Spleen (tissue), 7 donors: ENCODE data around the gene CHMP5.

Source experiments
- POLR2A ChIP-seq, 3 donors: fragments of 450-650 bp; IDR thresholded peaks; one replicate each; pipeline ENCODE4 v1.5.1; 2017; ENCODE audit warnings: antibody characterized with exemption in 3 of 3, mild to moderate bottlenecking in 1 of 3
- TF ChIP-seq, protein P1 (sequence below), 11 experiments: fragments of 200-600 bp in 7 of 11; fragments of 450-650 bp in 4 of 11; sonication (generic) in 4 of 11; IDR thresholded peaks in 8 of 11; conservative IDR thresholded peaks in 3 of 11; 1 replicate in 7 of 11; 2 replicates in 4 of 11; pipeline versions ENCODE4 v1.4.0 to v1.8.0; 2016 to 2021; ENCODE audit warnings: antibody characterized with exemption in 11 of 11, inconsistent platforms in 4 of 11, mild to moderate bottlenecking in 1 of 11
- donor health status: DM: no; HTN: no; CAD: no; lungs with moderate emphysema.
- donor health status: DM: no; HTN: no; CAD: no.
- donor health status: DM: no; HTN: no; CAD: no.

DNA sequence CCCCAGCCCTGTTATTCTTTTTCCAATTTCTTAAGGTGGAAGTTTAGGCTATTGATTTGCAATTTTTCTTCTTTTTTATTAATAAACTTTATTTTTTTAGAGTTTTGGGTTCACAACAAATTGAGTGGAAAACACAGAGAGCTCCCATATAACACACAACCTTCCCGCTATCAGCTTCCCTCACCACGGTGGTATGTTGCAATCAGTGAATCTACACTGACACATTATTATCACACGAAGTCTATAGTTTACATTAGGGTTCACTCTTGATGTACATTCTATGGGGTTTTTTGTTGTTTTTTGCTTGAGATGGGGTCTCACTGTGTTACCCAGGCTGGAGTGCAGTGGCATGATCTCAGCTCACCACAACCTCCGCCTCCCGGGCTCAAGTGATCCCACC lies 20.7 kb downstream of the CHMP5 start:
- TF ChIP-seq, protein P1, sequence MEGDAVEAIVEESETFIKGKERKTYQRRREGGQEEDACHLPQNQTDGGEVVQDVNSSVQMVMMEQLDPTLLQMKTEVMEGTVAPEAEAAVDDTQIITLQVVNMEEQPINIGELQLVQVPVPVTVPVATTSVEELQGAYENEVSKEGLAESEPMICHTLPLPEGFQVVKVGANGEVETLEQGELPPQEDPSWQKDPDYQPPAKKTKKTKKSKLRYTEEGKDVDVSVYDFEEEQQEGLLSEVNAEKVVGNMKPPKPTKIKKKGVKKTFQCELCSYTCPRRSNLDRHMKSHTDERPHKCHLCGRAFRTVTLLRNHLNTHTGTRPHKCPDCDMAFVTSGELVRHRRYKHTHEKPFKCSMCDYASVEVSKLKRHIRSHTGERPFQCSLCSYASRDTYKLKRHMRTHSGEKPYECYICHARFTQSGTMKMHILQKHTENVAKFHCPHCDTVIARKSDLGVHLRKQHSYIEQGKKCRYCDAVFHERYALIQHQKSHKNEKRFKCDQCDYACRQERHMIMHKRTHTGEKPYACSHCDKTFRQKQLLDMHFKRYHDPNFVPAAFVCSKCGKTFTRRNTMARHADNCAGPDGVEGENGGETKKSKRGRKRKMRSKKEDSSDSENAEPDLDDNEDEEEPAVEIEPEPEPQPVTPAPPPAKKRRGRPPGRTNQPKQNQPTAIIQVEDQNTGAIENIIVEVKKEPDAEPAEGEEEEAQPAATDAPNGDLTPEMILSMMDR (IDR thresholded peaks at IDR 0.05 in 8 of 11, conservative IDR thresholded peaks at IDR 0.05 in 3 of 11), result no peak
- TF ChIP-seq POLR2A (IDR thresholded peaks at IDR 0.05), result no peak
